ENCODE results near the gene WDR72. TPM values are rescaled to one million over a fixed set of nuclear protein-coding genes. Genes with fewer than 3 reads are reported as not detected.

WDR72 gene
- total RNA-seq, 4 donors from 2014 or later: 87.7 to 110 (median 98.6) TPM

- TF ChIP-seq POLR2A (IDR thresholded peaks at IDR 0.05) (peak in 1 of 2 donors; percentile 31), CTCF (IDR thresholded peaks at IDR 0.05) (no peak)
- WGBS, 2 donors: 7 to 15% methylated on average over 4 to 7 of the region's 7 CpGs
- intact Hi-C loops (cut with DNase I): no loop called here
- Histone ChIP-seq H3K36me3 (no peaks in the 10 kb centered on the region), H3K4me1 (peaks cover 14 to 17% of the 10 kb centered on the region in 2 donors), H3K4me3 (replicated peaks in 1 of 3) (peak overlapping the region in 2 of 3 donors; percentile 24 to 44), H3K27ac (peak overlapping the region; percentile 90 to 96 (median 91)), H3K27me3 (no peaks in the 10 kb centered on the region), H3K9me3 (no peaks in the 10 kb centered on the region)
- peak; percentile 64 to 68 for DNase-seq
Observed at GRCh38 chr15:53758412-53758811, 1.1 kb downstream of the WDR72 start.

- H3K4me3 ChIP-seq (replicated peaks in 1 of 3): peak overlapping the region in 2 of 3 donors; percentile 11 to 24
Observed at GRCh38 chr15:53757906-53758305, 1.6 kb downstream of the WDR72 start.

GRCh38 chr15:53753813-53754212 lies 5.7 kb downstream of the WDR72 start:
- WGBS, 2 donors: 86 to 97% methylated on average over 1 of the region's 1 CpG
- TF ChIP-seq CTCF (IDR thresholded peaks at IDR 0.05): no peak
- no peak for TF ChIP-seq POLR2A (IDR thresholded peaks at IDR 0.05)

More at GRCh38 chr15:53757906-53758305, 1.6 kb downstream of the WDR72 start:
- no peaks in the 10 kb centered on the region for H3K27me3 ChIP-seq
- H3K27ac ChIP-seq: peak overlapping the region; percentile 90 to 96 (median 91)
- 36 to 42% methylated on average over 6 of the region's 6 CpGs for WGBS, 2 donors
- H3K9me3 ChIP-seq: no peaks in the 10 kb centered on the region
- TF ChIP-seq POLR2A (IDR thresholded peaks at IDR 0.05) (peak in 1 of 2 donors; percentile 28), CTCF (IDR thresholded peaks at IDR 0.05) (no peak)
- peak; percentile 65 to 66 for DNase-seq
- no peaks in the 10 kb centered on the region for H3K36me3 ChIP-seq
- peaks cover 14 to 17% of the 10 kb centered on the region in 2 donors for H3K4me1 ChIP-seq
- intact Hi-C loops (cut with DNase I): no loop called here

GRCh38 chr15:53752406-53752805 lies 7.1 kb downstream of the WDR72 start:
- H3K36me3 ChIP-seq: no peaks in the 10 kb centered on the region
- peak overlapping the region in 1 of 3 donors; percentile 6 for H3K27ac ChIP-seq
- H3K4me1 ChIP-seq: peaks cover 22 to 27% of the 10 kb centered on the region in 2 donors
- H3K27me3 ChIP-seq: no peaks in the 10 kb centered on the region
- intact Hi-C loops (cut with DNase I): no loop called here
- no peaks in the 10 kb centered on the region for H3K9me3 ChIP-seq
- no peak for TF ChIP-seq CTCF (IDR thresholded peaks at IDR 0.05)
- no peak for TF ChIP-seq POLR2A (IDR thresholded peaks at IDR 0.05)
- WGBS, 2 donors: 84 to 89% methylated on average over 4 of the region's 4 CpGs
- no peak overlapping the region for H3K4me3 ChIP-seq (replicated peaks in 1 of 3)
- no peak for DNase-seq

More at GRCh38 chr15:53753813-53754212, 5.7 kb downstream of the WDR72 start:
- Histone ChIP-seq H3K27ac (peak overlapping the region; percentile 28 to 57 (median 35)), H3K27me3 (no peaks in the 10 kb centered on the region), H3K9me3 (no peaks in the 10 kb centered on the region), H3K36me3 (no peaks in the 10 kb centered on the region), H3K4me1 (peaks cover 16 to 17% of the 10 kb centered on the region in 2 donors), H3K4me3 (replicated peaks in 1 of 3) (no peak overlapping the region)
- intact Hi-C loops (cut with DNase I): no loop called here
- no peak for DNase-seq

- Histone ChIP-seq H3K9me3 (no peaks in the 10 kb centered on the region), H3K27ac (peak overlapping the region in 2 of 3 donors; percentile 2 to 3), H3K4me1 (peaks cover 10 to 19% of the 10 kb centered on the region in 2 donors), H3K4me3 (replicated peaks in 1 of 3) (no peak overlapping the region), H3K27me3 (no peaks in the 10 kb centered on the region), H3K36me3 (no peaks in the 10 kb centered on the region)
- TF ChIP-seq POLR2A (IDR thresholded peaks at IDR 0.05) (no peak), CTCF (IDR thresholded peaks at IDR 0.05) (no peak)
- intact Hi-C loops (cut with DNase I): no loop called here
- no peak for DNase-seq
- 85 to 88% methylated on average over 1 of the region's 1 CpG for WGBS, 2 donors
Observed at GRCh38 chr15:53747501-53748068, 11.9 kb downstream of the WDR72 start.
